GM12865 (cell line): ENCODE measurements around the gene CCDC136.

Source experiments
- DNase-seq: peaks from one replicate; pipeline ENCODE4 v3.0.0; 2010; ENCODE audit warnings: low read depth
- H3K4me3 ChIP-seq: 2 replicates; pipeline ENCODE4 v1.5.1; 2011; ENCODE audit warnings: mild to moderate bottlenecking, low read depth, low read length, control low read depth
- CTCF ChIP-seq: IDR thresholded peaks from 2 replicates; pipeline ENCODE4 v1.5.1; 2011; ENCODE audit warnings: low read length, control low read depth, low read depth, inconsistent platforms; ENCODE audit not compliant: insufficient read depth; ENCODE audit errors: missing control alignments

CCDC136 gene

GRCh38 chr7:128759242-128759641 lies 32.5 kb upstream of the CCDC136 start:
- DNase-seq = no peak
- no peak for TF ChIP-seq CTCF
- H3K4me3 ChIP-seq = no peak overlapping the region

GRCh38 chr7:128763541-128763940 lies 28.2 kb upstream of the CCDC136 start:
- TF ChIP-seq CTCF = no peak
- H3K4me3 ChIP-seq = no peak overlapping the region
- DNase-seq = no peak

GRCh38 chr7:128767475-128768110 lies 24.2 kb upstream of the CCDC136 start:
- no peak for DNase-seq
- no peak overlapping the region for H3K4me3 ChIP-seq
- TF ChIP-seq CTCF = no peak

GRCh38 chr7:128770233-128770632 lies 21.5 kb upstream of the CCDC136 start:
- TF ChIP-seq CTCF = no peak
- no peak overlapping the region for H3K4me3 ChIP-seq
- no peak for DNase-seq

GRCh38 chr7:128773604-128774003 lies 18.2 kb upstream of the CCDC136 start:
- TF ChIP-seq CTCF = no peak
- DNase-seq = no peak
- H3K4me3 ChIP-seq = no peak overlapping the region

- no peak for TF ChIP-seq CTCF
- DNase-seq = no peak
- no peak overlapping the region for H3K4me3 ChIP-seq
Measured at GRCh38 chr7:128774029-128774689, 17.6 kb upstream of the CCDC136 start.

- no peak overlapping the region for H3K4me3 ChIP-seq
- TF ChIP-seq CTCF = no peak
- DNase-seq = no peak
Measured at GRCh38 chr7:128774921-128775320, 16.8 kb upstream of the CCDC136 start.
